Measurements from ENCODE around the gene SEBOX.

DNA sequence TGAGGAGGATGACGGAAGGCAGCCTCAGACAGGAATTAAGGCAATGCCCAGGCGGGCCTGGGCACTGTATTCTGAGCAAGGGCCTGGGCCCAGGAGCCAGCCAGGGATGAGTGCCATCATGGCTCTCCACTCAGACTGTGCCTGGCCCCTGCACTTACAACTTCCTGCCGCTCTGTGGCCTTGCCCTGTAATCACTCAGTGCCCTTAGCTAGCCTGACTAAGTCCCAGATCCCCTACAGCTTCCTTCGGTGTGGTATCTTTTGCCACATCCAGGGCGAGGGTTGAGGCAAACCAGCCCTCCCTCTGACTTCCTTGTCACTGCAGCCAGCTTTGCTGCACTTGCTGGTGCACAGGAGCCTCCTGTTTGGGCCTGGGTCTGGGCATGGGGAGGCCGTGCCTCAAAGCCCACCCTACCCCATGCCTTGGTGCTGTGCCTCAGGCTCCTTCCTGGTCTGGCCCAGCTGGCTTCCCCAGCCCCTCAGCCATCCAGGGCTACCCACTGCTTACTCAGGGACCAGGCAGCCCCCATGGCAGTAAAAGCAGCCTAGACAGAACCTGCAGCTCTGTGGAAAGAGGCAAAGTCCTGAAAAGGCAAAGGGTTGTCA, 31.7 kb upstream of the SEBOX start:
- TF ChIP-seq, protein P1, sequence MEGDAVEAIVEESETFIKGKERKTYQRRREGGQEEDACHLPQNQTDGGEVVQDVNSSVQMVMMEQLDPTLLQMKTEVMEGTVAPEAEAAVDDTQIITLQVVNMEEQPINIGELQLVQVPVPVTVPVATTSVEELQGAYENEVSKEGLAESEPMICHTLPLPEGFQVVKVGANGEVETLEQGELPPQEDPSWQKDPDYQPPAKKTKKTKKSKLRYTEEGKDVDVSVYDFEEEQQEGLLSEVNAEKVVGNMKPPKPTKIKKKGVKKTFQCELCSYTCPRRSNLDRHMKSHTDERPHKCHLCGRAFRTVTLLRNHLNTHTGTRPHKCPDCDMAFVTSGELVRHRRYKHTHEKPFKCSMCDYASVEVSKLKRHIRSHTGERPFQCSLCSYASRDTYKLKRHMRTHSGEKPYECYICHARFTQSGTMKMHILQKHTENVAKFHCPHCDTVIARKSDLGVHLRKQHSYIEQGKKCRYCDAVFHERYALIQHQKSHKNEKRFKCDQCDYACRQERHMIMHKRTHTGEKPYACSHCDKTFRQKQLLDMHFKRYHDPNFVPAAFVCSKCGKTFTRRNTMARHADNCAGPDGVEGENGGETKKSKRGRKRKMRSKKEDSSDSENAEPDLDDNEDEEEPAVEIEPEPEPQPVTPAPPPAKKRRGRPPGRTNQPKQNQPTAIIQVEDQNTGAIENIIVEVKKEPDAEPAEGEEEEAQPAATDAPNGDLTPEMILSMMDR (IDR thresholded peaks at IDR 0.05): no peak
- TF ChIP-seq POLR2A (IDR thresholded peaks at IDR 0.05): no peak
